Breast epithelium (tissue), 4 donors: ENCODE data around the gene GPC3. TPM values are rescaled to one million over a fixed set of nuclear protein-coding genes. Genes with fewer than 3 reads are reported as not detected.
"Not testable (repeated sequence)": the region's sequence is repeated elsewhere in the genome, so short reads cannot be mapped to it uniquely, and the experiment has no call there.

Experiments
- DNase-seq, 2 donors: peaks; one replicate each; pipeline ENCODE4 v3.0.0-alpha.2; 2019; ENCODE audit warnings: low spot score in 2 of 2
- H3K27ac ChIP-seq, 2 donors: fragments of 200-600 bp; sonication (generic) in 1 of 2; one replicate each; pipeline ENCODE4 v1.5.1; 2016 to 2019; ENCODE audit warnings: mild to moderate bottlenecking in 1 of 2
- H3K27me3 ChIP-seq, 2 donors: fragments of 200-600 bp; sonication (generic) in 1 of 2; one replicate each; pipeline versions ENCODE4 v1.5.1 to v1.6.0; 2017 to 2019; ENCODE audit warnings: control low read depth in 1 of 2, mild to moderate bottlenecking in 1 of 2
- H3K36me3 ChIP-seq: fragments of 200-600 bp; one replicate; pipeline ENCODE4 v1.5.1; 2019
- H3K4me1 ChIP-seq, 2 donors: fragments of 200-600 bp; sonication (generic); one replicate each; pipeline ENCODE4 v1.5.1; 2016 to 2019; ENCODE audit warnings: control low read depth in 1 of 2
- H3K4me3 ChIP-seq, 3 donors: fragments of 200-600 bp; sonication (generic); 1 replicate in 2 of 3; 2 replicates in 1 of 3; pipeline ENCODE4 v1.5.1; 2016 to 2019; ENCODE audit warnings: mild to moderate bottlenecking in 3 of 3, moderate library complexity in 2 of 3
- H3K9me3 ChIP-seq, 2 donors: fragments of 200-600 bp; sonication (generic) in 1 of 2; one replicate each; pipeline ENCODE4 v1.5.1; 2016 to 2019; ENCODE audit warnings: control low read depth in 1 of 2
- POLR2A ChIP-seq: fragments of 450-650 bp; IDR thresholded peaks from one replicate; pipeline ENCODE4 v1.6.1; 2016; ENCODE audit warnings: antibody characterized with exemption, mild to moderate bottlenecking, moderate library complexity
- POLR2AphosphoS5 ChIP-seq, 3 donors: sonication (generic); formaldehyde crosslinking; IDR thresholded peaks; one replicate each; pipeline ENCODE4 v1.6.1; 2017; ENCODE audit warnings: antibody characterized with exemption in 3 of 3
- intact Hi-C: fragments of 100-400 bp; cut with DNase I; formaldehyde crosslinking; loops from one replicate; pipeline ENCODE4 v1.15.1; 2023; ENCODE audit warnings: low total_unique reads
- total RNA-seq, 3 donors: library from RNA; depleted of rRNA; stranded (reverse); fragments of >200 nt; gene quantifications; one replicate each; pipeline ENCODE4 v1.1.0, GENCODE V29; 2016
- TF ChIP-seq, protein P1 (sequence below), 3 donors: fragments of 450-650 bp; IDR thresholded peaks; one replicate each; pipeline ENCODE4 v1.5.1; 2016 to 2017; ENCODE audit warnings: antibody characterized with exemption in 3 of 3, mild to moderate bottlenecking in 3 of 3, moderate library complexity in 3 of 3

The GPC3 gene
- total RNA-seq, 3 donors from 2014 or later: 29.7 to 99.2 (median 89.1) TPM

DNA sequence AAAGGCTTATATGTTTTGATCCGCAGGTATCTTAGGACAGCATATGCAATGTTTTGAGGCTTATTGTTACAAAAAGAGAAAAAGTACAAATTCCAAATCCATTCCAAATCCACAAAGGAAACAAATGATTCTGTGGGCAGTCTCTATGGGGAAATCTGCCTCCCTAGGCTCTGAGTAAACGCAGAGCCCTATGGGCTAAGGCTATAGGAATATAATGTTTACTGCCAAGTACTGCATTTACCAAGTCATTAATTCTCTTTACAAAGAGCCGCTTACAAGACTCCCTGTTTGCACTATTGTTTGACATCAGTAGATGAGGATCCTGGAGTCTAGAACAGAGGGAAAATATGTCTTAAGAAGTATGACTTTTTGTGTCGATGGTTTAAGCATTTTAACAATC is 357.7 kb downstream of the GPC3 start:
- DNase-seq: no peak

DNA sequence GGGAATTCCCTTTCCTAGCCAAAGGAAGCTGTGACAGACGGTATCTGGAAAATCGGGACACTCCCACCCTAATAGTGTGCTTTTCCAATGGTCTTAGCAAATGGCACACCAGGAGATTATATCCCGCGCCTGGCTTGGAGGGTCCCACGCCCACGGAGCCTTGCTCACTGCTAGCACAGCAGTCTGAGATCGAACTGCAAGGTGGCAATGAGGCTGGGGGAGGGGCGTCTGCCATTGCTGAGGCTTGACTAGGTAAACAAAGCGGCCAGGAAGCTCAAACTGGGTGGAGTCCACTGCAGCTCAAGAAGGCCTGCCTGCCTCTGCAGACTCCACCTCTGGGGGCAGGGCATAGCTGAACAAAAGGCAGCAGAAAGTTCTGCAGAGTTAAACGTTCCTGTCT is 364.0 kb downstream of the GPC3 start:
- peaks cover 6 to 15% of the 10 kb centered on the region in 2 donors for H3K9me3 ChIP-seq
- DNase-seq, H3K4me3 ChIP-seq, intact Hi-C loops, H3K27ac ChIP-seq, H3K4me1 ChIP-seq, H3K36me3 ChIP-seq, H3K27me3 ChIP-seq: not testable (repeated sequence)

More for the DNA sequence above, 357.7 kb downstream of the GPC3 start:
- no peak overlapping the region for H3K27ac ChIP-seq
- H3K27me3 ChIP-seq: peaks cover 0 to 9% of the 10 kb centered on the region in 2 donors
- intact Hi-C loops: no loop called here
- H3K4me3 ChIP-seq: no peak overlapping the region
- H3K9me3 ChIP-seq: no peaks in the 10 kb centered on the region
- no peak for TF ChIP-seq POLR2A
- no peak for TF ChIP-seq POLR2AphosphoS5 (IDR thresholded peaks at IDR 0.05)
- TF ChIP-seq, protein P1, sequence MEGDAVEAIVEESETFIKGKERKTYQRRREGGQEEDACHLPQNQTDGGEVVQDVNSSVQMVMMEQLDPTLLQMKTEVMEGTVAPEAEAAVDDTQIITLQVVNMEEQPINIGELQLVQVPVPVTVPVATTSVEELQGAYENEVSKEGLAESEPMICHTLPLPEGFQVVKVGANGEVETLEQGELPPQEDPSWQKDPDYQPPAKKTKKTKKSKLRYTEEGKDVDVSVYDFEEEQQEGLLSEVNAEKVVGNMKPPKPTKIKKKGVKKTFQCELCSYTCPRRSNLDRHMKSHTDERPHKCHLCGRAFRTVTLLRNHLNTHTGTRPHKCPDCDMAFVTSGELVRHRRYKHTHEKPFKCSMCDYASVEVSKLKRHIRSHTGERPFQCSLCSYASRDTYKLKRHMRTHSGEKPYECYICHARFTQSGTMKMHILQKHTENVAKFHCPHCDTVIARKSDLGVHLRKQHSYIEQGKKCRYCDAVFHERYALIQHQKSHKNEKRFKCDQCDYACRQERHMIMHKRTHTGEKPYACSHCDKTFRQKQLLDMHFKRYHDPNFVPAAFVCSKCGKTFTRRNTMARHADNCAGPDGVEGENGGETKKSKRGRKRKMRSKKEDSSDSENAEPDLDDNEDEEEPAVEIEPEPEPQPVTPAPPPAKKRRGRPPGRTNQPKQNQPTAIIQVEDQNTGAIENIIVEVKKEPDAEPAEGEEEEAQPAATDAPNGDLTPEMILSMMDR (IDR thresholded peaks at IDR 0.05): no peak
- H3K4me1 ChIP-seq: no peaks in the 10 kb centered on the region
- H3K36me3 ChIP-seq: no peaks in the 10 kb centered on the region

DNA sequence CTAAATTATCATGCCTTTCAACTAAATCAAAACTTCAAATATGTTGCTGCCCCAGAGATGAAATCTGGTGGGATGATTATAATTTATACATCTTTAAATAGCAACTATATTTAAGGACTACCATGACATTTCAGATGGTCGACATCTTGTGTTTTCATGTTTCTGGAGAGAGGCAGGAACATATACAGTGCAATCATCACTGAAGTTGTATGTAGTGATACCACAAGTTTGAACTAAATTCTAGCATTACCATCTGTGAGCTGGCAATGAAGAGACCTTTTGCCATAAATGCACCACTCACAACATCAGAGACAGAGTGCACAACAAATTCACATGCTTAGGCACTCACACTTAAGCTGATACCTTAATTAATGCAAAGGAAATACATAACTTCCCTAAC is 373.7 kb downstream of the GPC3 start:
- H3K9me3 ChIP-seq: peaks cover 0 to 16% of the 10 kb centered on the region in 2 donors
- H3K27me3 ChIP-seq: peaks cover 0 to 25% of the 10 kb centered on the region in 2 donors
- H3K36me3 ChIP-seq: no peaks in the 10 kb centered on the region
- H3K4me3 ChIP-seq: no peak overlapping the region
- no peak overlapping the region for H3K27ac ChIP-seq
- intact Hi-C loops: no loop called here
- DNase-seq: no peak
- H3K4me1 ChIP-seq: no peaks in the 10 kb centered on the region
- TF ChIP-seq, protein P1 (IDR thresholded peaks at IDR 0.05): no peak
- TF ChIP-seq POLR2AphosphoS5 (IDR thresholded peaks at IDR 0.05) (no peak), POLR2A (no peak)

- DNase-seq: no peak
- intact Hi-C loops: no loop called here
These were observed 375.3 kb downstream of the GPC3 start for GRCh38 chrX:133610056-133610455.

DNA sequence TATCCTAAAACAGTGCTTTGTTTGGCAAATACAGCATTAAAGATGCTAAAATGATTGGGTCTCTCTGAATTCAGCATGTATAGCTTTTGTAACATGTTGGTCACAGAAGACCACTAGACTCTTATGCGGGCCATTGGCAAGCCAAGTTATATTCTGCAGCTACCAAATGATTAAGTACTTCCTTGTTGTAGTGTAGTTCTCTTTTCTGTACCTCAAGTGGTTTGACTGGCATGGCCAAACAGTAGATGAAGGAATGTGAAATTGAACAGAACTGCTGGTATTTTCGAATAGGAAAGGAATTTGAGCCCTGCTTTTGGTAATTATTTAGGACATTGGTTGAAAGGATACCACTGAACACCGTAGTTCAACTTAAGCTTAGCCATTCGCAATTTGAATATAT is 376.2 kb downstream of the GPC3 start:
- no peak for DNase-seq
- no peaks in the 10 kb centered on the region for H3K4me1 ChIP-seq
- TF ChIP-seq, protein P1 (IDR thresholded peaks at IDR 0.05): no peak
- TF ChIP-seq POLR2A (no peak), POLR2AphosphoS5 (IDR thresholded peaks at IDR 0.05) (no peak)
- intact Hi-C loops: loop anchor here (1.0 kb wide), 1 partner anchor 19 kb away; no protein-coding TSS in a partner anchor
- H3K4me3 ChIP-seq: no peak overlapping the region
- no peak overlapping the region for H3K27ac ChIP-seq
- peaks cover 0 to 8% of the 10 kb centered on the region in 2 donors for H3K9me3 ChIP-seq
- H3K27me3 ChIP-seq: peaks cover 0 to 25% of the 10 kb centered on the region in 2 donors
- no peaks in the 10 kb centered on the region for H3K36me3 ChIP-seq

More at GRCh38 chrX:133610056-133610455, 375.3 kb downstream of the GPC3 start:
- H3K27ac ChIP-seq: no peak overlapping the region
- H3K36me3 ChIP-seq: no peaks in the 10 kb centered on the region
- TF ChIP-seq, protein P1 (IDR thresholded peaks at IDR 0.05): no peak
- TF ChIP-seq POLR2A (no peak), POLR2AphosphoS5 (IDR thresholded peaks at IDR 0.05) (no peak)
- H3K4me1 ChIP-seq: no peaks in the 10 kb centered on the region
- H3K4me3 ChIP-seq: no peak overlapping the region
- H3K27me3 ChIP-seq: peaks cover 0 to 25% of the 10 kb centered on the region in 2 donors
- peaks cover 0 to 14% of the 10 kb centered on the region in 2 donors for H3K9me3 ChIP-seq

DNA sequence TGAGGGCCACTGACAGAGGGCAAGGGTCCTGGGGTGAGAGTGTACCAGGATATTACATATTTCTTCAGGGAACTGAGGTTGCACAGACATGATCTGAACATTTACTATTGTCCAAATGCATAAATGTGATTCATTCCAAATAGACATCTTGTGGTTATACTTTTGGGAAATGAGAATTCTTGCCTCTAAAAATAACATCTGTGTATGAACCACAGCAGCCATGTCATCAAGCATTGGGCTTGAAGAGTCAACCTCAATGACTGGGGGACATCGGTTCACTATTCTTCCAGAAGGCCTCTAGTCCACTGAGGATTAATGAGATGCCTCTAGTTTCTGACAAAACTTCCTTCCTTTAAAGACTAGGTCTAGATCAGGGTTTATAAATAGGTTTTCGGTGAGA is 377.0 kb downstream of the GPC3 start:
- Histone ChIP-seq H3K9me3 (no peaks in the 10 kb centered on the region), H3K4me1 (no peaks in the 10 kb centered on the region), H3K36me3 (no peaks in the 10 kb centered on the region), H3K27ac (no peak overlapping the region), H3K4me3 (no peak overlapping the region), H3K27me3 (peaks cover 0 to 30% of the 10 kb centered on the region in 2 donors)
- intact Hi-C loops: no loop called here
- DNase-seq: no peak
- TF ChIP-seq POLR2A (no peak), POLR2AphosphoS5 (IDR thresholded peaks at IDR 0.05) (no peak)
- TF ChIP-seq, protein P1 (IDR thresholded peaks at IDR 0.05): no peak
